Endothelial cell of umbilical vein (primary cell): ENCODE data around the gene MED23. TPM values are rescaled to one million over a fixed set of nuclear protein-coding genes. Genes with fewer than 3 reads are reported as not detected.
"Not testable (repeated sequence)": the region's sequence is repeated elsewhere in the genome, so short reads cannot be mapped to it uniquely, and the experiment has no call there.

Source experiments
- BruUV-seq: library from RNA; stranded (reverse); fragments of 400-500 nt; replicated peaks from 2 replicates; lab custom pipeline; 2021; lab: Mats Ljungman, UMichigan
- CTCF ChIA-PET: fragments of 300-600, 350-600 bp; sonication (Branson Sonifier 250); formaldehyde crosslinking; loops from one replicate; lab custom pipeline; 2021; ENCODE audit warnings: antibody characterized with exemption, inconsistent platforms; lab: Charles Lee
- POLR2A ChIA-PET: fragments of 300-600, 350-600 bp; sonication (Branson Sonifier 250); formaldehyde crosslinking; loops from one replicate; lab custom pipeline; 2021; ENCODE audit warnings: antibody characterized with exemption, inconsistent platforms; lab: Charles Lee
- DNase-seq: peaks from one replicate; pipeline ENCODE4 v3.0.0-alpha.2; 2011; ENCODE audit warnings: low read depth, low spot score
- FAIRE-seq: peaks from 2 replicates; lab custom pipeline; 2011; peaks lifted over from hg19 to GRCh38; lab: Jason Lieb, UNC
- H2AFZ ChIP-seq: 2 replicates; pipeline ENCODE4 v1.6.0; 2012; ENCODE audit warnings: low read depth, low read length, control low read depth, inconsistent platforms
- H3K27ac ChIP-seq: 2 replicates; pipeline ENCODE4 v1.5.1; 2011; ENCODE audit warnings: low read depth, mild to moderate bottlenecking, control low read depth, low read length, moderate library complexity; ENCODE audit not compliant: insufficient read depth
- H3K27me3 ChIP-seq, 2 experiments: 2 replicates each; pipeline versions ENCODE4 v1.6.0 to v1.6.1; 2011; ENCODE audit warnings: low read length in 2 of 2, mixed read lengths in 1 of 2; ENCODE audit not compliant: control insufficient read depth in 2 of 2, insufficient read depth in 2 of 2
- H3K36me3 ChIP-seq, 2 experiments: 2 replicates in 1 of 2; 3 replicates in 1 of 2; pipeline ENCODE4 v1.5.1; 2011; ENCODE audit warnings: low read length in 2 of 2, mild to moderate bottlenecking in 1 of 2, moderate library complexity in 1 of 2; ENCODE audit not compliant: control insufficient read depth in 2 of 2, insufficient read depth in 2 of 2; ENCODE audit errors: extremely low read depth in 1 of 2
- H3K4me1 ChIP-seq: 3 replicates; pipeline ENCODE4 v1.5.1; 2011; ENCODE audit warnings: mild to moderate bottlenecking, low read length; ENCODE audit not compliant: control insufficient read depth, insufficient read depth; ENCODE audit errors: extremely low read depth
- H3K4me2 ChIP-seq: 2 replicates; pipeline ENCODE4 v1.6.1; 2011; ENCODE audit warnings: low read length, control low read depth, mixed read lengths; ENCODE audit not compliant: insufficient read depth
- H3K4me3 ChIP-seq, 3 experiments: fragments of 200-600 bp in 1 of 3; sonication (generic), shearing (Covaris generic) in 1 of 3; replicated peaks in 1 of 3; 2 replicates each; pipeline ENCODE4 v1.5.1; 2011 to 2016; ENCODE audit warnings: control low read depth in 3 of 3, low read length in 3 of 3, mild to moderate bottlenecking in 2 of 3, inconsistent platforms in 1 of 3, low read depth in 1 of 3, moderate library complexity in 1 of 3; ENCODE audit not compliant: insufficient read depth in 1 of 3
- H3K79me2 ChIP-seq: 2 replicates; pipeline ENCODE4 v1.6.0; 2012; ENCODE audit warnings: low read length, inconsistent platforms; ENCODE audit not compliant: control insufficient read depth, insufficient read depth
- H3K9ac ChIP-seq: replicated peaks from 2 replicates; pipeline ENCODE3; 2011; ENCODE audit warnings: low read length, control low read depth; ENCODE audit not compliant: insufficient read depth; ENCODE audit errors: extremely low read depth
- H3K9me1 ChIP-seq: replicated peaks from 3 replicates; pipeline ENCODE4 v1.6.0; 2011; ENCODE audit warnings: mild to moderate bottlenecking, low read length; ENCODE audit not compliant: control insufficient read depth, insufficient read depth; ENCODE audit errors: extremely low read depth
- H3K9me3 ChIP-seq: replicated peaks from 2 replicates; pipeline ENCODE4 v1.5.1; 2012; ENCODE audit warnings: low read length, inconsistent platforms; ENCODE audit not compliant: control insufficient read depth, insufficient read depth
- H4K20me1 ChIP-seq: replicated peaks from 2 replicates; pipeline ENCODE3; 2011; ENCODE audit warnings: mild to moderate bottlenecking, low read length; ENCODE audit not compliant: control insufficient read depth, insufficient read depth; ENCODE audit errors: extremely low read depth
- POLR2A ChIP-seq: IDR thresholded peaks from 2 replicates; pipeline ENCODE4 v1.6.1; 2012; ENCODE audit warnings: low read depth, mild to moderate bottlenecking, control low read depth, low read length
- dilution Hi-C: fragments of 300-500 bp; cut with MboI; formaldehyde crosslinking; loops from one replicate; pipeline ENCODE4 v1.15.0; 2019; ENCODE audit warnings: low sequenced_read_pairs; ENCODE audit not compliant: extremely low pct_ligation_motif_present
- intact Hi-C: fragments of 100-400 bp; cut with micrococcal nuclease; formaldehyde crosslinking; loops from one replicate; pipeline ENCODE4 v1.10.0; 2022
- polyA plus RNA-seq, 4 experiments: library from polyadenylated mRNA; depleted of rRNA in 3 of 4; stranded (reverse) in 3 of 4; unstranded in 1 of 4; fragments of >200 nt; gene quantifications; 2 replicates each; pipeline versions ENCODE4 v1.2.1 to v1.2.3, GENCODE V29; 2011 to 2012; ENCODE audit warnings: missing spikeins in 1 of 4
- total RNA-seq: library from RNA; stranded (reverse); gene quantifications from 2 replicates; pipeline ENCODE4 v1.2.3, GENCODE V29; 2021

MED23 gene
- total and polyA plus RNA-seq, 2 donors (not counting 3 experiments of a cell fraction or from before 2014, with no cell fraction given) = 17.9 to 29.5 TPM

- POLR2A ChIA-PET = no interaction called here
Measured at GRCh38 chr6:131532580-131533039, 95.4 kb downstream of the MED23 start.

GRCh38 chr6:131531681-131532080, 96.4 kb downstream of the MED23 start:
- dilution Hi-C loops, FAIRE-seq, H3K36me3 ChIP-seq, H3K79me2 ChIP-seq, H3K4me1 ChIP-seq, H3K4me2 ChIP-seq, H4K20me1 ChIP-seq, H3K9ac ChIP-seq, BruUV-seq, H3K27ac ChIP-seq, H3K9me1 ChIP-seq, H3K27me3 ChIP-seq, DNase-seq, POLR2A ChIA-PET, H3K4me3 ChIP-seq, H2AFZ ChIP-seq, H3K9me3 ChIP-seq: not testable (repeated sequence)
- intact Hi-C loops = loop anchor here (5.0 kb wide), 2 partner anchors 349 to 414 kb away; no protein-coding TSS in a partner anchor
- CTCF ChIA-PET = interaction anchor here (3.9 to 5.5 kb wide), 2 partner anchors 12 to 348 kb away, joined by 54 to 58 read pairs; no protein-coding TSS in a partner anchor

More at GRCh38 chr6:131532580-131533039, 95.4 kb downstream of the MED23 start:
- H4K20me1 ChIP-seq = no peaks in the 10 kb centered on the region
- BruUV-seq = no TSS peak
- dilution Hi-C loops (no loop called here), intact Hi-C loops (loop anchor here (5.0 kb wide), 2 partner anchors 350 to 415 kb away; no protein-coding TSS in a partner anchor)
- no peaks in the 10 kb centered on the region for H3K4me1 ChIP-seq
- H2AFZ ChIP-seq = no peak overlapping the region
- TF ChIP-seq POLR2A = no peak
- no peak overlapping the region for H3K4me2 ChIP-seq
- no peaks in the 10 kb centered on the region for H3K36me3 ChIP-seq
- no peak overlapping the region for H3K4me3 ChIP-seq
- H3K27me3 ChIP-seq = peaks cover 0 to 6% of the 10 kb centered on the region in 2 experiments
- DNase-seq = no peak
- no peaks in the 10 kb centered on the region for H3K79me2 ChIP-seq
- CTCF ChIA-PET = interaction anchor here (1.1 to 5.5 kb wide), 7 partner anchors 13 to 1239 kb away, joined by 3 to 75 read pairs (median 40); no protein-coding TSS in a partner anchor
- H3K27ac ChIP-seq = no peak overlapping the region
- no peak for FAIRE-seq
- H3K9me1 ChIP-seq = no peaks in the 10 kb centered on the region
- no peaks in the 10 kb centered on the region for H3K9me3 ChIP-seq
- H3K9ac ChIP-seq = no peak overlapping the region

GRCh38 chr6:131530936-131531335, 97.1 kb downstream of the MED23 start:
- H3K9me3 ChIP-seq, H3K27me3 ChIP-seq, H3K9ac ChIP-seq, H3K4me1 ChIP-seq, H3K4me3 ChIP-seq, DNase-seq, H3K79me2 ChIP-seq, H4K20me1 ChIP-seq, BruUV-seq, H2AFZ ChIP-seq, H3K36me3 ChIP-seq, H3K9me1 ChIP-seq, H3K4me2 ChIP-seq, FAIRE-seq, POLR2A ChIA-PET, H3K27ac ChIP-seq, dilution Hi-C loops: not testable (repeated sequence)
- intact Hi-C loops = loop anchor here (5.0 kb wide), 2 partner anchors 349 to 414 kb away; no protein-coding TSS in a partner anchor
- CTCF ChIA-PET = interaction anchor here (0.6 to 5.5 kb wide), 2 partner anchors 12 to 66 kb away, joined by 3 to 54 read pairs; no protein-coding TSS in a partner anchor
